Amygdala (tissue), 56 donors: ENCODE results near the gene NR1H2.
"Not testable (repeated sequence)": the region's sequence is repeated elsewhere in the genome, so short reads cannot be mapped to it uniquely, and the experiment has no call there.

Experiments
- DNase-seq, 56 donors: peaks; one replicate each; lab custom pipeline; 2025; lab: John Stamatoyannopoulos, UW

NR1H2 gene

DNA sequence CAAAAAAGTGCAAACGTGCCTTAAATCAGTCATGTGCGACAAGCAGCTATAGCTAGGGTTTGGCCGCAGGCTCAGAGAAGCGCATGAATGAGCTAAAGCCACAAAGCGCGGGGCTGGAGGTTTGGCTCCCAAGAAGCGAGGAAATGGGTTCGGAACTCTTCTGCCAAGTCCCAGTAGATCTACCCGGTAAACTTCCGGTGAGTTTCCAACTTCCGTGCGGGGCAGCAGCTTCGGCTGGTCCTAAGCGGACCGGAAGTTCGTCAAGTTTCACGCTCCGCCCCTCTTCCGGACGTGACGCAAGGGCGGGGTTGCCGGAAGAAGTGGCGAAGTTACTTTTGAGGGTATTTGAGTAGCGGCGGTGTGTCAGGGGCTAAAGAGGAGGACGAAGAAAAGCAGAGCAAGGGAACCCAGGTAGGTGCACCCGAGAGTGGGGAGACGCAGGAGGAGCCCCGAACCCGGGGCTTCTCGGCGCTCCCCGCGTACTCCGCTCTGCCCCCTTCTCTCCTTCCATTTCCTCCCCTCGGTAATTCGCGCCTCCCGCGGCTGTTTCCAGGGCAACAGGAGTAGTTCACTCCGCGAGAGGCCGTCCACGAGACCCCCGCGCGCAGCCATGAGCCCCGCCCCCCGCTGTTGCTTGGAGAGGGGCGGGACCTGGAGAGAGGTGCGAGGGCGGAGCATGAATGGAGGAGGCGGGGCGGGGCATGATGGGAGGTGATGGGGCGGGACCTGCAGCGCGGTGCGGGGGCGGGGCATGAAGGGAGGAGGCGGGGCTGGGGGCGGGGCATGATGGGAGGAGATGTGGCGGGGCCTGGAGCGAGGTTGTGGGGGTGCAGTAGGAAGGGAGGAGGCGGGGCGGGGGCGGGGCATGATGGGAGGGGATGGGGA lies at the start of gene NR1H2:
Gene NR1H2, plus strand, starts transcription at position 292 of the 885 bp plus-strand sequence. CDS start 1,149 bp downstream, outside the sequence.
- DNase-seq, result peak; percentile 47 to 98 (median 93)

DNA sequence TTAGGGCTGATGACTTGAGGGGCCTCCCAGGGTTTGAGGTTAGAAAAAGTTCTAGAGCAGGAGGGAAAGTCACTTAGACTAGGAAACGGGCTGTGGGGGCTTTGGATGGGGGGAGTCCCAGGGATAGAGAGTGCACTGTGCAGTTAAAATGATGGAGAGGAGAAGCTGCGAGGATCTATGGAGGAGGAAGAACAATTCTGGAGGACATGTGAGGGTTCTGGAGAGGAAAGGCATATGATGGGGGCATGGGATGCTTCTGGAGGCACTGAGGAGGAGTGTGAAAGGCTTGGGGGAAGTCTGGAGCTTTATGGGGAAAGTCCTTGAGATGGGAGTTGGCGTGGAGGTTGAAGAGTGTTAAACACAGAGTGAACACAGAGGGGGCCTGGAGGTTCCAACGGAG lies 49.2 kb upstream of the NR1H2 start:
- no peak for DNase-seq

- DNase-seq, result no peak
Measured at GRCh38 chr19:50327461-50328223, 48.6 kb upstream of the NR1H2 start.

- DNase-seq, result peak in 5 of 56 donors; percentile 26 to 55 (median 48)
Measured at GRCh38 chr19:50328224-50328872, 47.9 kb upstream of the NR1H2 start.

DNA sequence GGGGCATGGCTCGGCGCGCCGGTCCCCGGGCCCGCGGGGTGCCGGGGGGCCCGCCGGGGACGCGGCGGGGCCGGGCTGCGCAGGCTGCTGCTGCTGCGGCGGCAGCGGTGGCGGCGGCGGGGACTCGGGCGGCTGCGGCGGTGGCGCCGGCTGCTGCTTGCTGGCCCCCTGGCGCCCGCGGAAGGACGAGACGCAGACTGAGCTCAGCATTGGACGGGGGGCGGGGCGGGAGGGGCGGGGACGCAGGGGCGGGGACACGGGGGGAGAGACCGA lies 47.4 kb upstream of the NR1H2 start:
- no peak for DNase-seq

- peak; percentile 48 to 100 (median 99) for DNase-seq
Measured at GRCh38 chr19:50329146-50329925, 46.9 kb upstream of the NR1H2 start, which contains the start of gene KCNC3. KCNC3 (minus strand) TSS chr19:50329377; CDS start chr19:50329082, 295 bp downstream.

GRCh38 chr19:50329926-50330294 lies 46.3 kb upstream of the NR1H2 start:
- not testable (repeated sequence) for DNase-seq

- peak in 55 of 56 donors; percentile 34 to 91 (median 80) for DNase-seq
Measured at GRCh38 chr19:50330365-50331078, 45.7 kb upstream of the NR1H2 start.

GRCh38 chr19:50331221-50331993 lies 44.9 kb upstream of the NR1H2 start:
- no peak for DNase-seq

DNA sequence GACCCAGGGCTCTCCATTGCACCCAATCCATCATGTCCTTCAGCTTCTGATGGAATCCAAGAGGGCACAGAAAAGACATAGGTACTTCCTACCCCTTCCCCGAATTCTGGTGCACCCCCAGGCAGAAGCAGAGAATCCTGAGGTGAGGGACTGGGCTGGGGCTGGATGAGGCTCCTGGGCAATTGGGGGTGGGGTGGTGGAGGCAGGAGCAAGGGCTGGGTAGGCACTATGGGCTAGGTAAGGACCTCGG lies 44.3 kb upstream of the NR1H2 start:
- DNase-seq, result no peak

DNA sequence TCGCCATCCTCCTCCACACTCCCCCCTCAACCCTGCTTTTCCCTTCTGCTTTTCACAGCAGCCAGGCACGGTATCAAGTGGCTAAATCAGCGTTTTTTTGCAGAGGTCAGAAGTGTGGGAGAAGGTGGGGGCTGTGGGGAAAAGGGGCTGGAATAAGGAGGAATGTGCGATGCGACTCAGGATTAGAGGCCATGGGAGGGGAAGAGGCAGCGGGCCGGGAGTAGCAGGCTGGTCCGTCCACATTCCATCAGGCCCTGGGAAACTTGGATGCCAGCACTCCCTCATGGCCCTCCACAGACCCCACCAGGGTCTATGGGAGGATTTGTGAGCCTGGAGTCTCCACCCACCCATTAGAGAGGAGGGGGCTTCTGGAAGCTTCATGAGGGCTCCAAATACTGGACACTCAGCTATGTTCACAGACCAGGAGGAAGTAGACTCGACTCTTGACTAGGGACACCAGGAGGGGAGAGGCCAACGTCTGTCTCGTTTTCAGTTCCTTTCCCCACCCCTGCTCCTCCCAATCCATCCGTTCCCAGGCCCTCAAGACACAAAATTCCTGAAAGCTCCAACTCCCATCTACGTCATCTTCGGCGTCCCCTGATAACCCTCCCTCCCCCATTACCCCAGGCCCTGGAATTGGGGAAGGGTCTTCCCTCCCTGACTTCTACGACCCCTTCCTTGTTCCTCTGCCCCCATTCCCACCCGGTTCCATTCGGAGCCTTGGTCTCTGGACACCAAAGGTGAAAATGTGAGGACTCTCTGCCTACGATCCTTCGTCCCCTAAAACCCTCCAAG lies 43.8 kb upstream of the NR1H2 start:
- DNase-seq, result peak in 4 of 56 donors; percentile 16 to 26 (median 22)

DNA sequence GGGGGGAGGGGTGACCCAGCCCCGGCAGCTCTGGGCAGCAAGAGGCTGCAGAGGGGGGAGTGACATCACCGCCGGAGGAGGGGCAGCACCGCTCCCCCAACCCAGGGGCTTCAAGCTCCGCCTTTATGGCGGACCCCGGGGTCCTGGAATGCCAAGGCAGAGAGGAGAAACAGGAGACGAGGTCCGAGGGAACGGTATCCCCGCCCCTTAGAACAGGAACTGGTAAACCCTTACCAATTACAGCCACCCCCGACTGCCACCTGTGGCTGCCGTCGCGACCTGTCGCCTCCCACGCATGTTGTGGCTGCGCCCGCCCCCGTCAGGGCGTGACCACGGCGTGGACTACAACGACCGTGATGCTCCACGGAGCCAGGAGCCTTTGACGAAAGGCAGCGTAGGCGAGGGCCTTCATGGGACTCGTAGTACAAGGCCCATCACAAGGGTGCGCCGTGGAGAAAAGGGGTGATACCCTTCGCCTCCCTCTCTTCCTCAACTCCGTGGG lies 43.0 kb upstream of the NR1H2 start:
- DNase-seq, result peak; percentile 36 to 96 (median 90)

DNA sequence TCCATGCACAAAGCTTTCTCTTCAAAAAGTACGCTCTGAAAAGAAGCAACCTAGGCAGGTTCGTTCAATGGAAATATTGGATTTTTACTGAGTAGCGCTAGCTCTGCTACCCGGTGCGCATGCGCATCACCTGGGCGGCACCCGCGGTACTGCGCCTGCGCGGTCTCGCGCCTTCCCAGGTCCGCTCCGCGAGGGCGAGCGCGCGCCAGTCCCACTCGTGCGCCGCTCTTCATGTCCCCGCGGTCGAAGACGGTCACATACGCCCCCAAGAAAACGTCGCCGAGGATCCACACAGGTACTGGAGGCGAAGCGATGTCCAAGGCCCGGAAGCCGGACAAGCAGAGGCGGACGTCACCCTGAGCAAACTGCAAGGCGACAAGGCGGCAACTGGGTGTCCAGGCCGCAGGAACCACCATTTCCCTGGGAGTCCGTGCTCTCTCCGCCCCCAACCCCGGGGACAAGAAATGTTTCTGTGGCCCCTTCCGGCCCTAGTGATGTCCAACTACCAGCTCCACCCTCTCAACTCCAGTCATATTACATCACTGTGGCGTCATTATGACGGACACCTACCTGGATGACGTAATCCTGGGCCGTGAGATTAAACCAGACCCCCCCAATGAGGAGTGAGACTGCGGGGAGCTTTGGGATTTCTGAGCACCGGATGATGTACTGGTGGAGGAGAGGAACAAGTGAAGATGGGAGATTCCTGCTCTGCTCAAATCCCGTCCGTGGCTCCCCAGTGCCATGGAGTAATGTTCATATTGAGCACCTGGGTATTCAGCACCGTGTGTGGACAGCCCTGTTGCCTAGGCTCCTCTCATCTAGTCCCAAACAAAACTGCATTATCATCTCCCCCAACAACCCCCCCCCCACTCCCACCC lies 42.3 kb upstream of the NR1H2 start:
- DNase-seq, result peak in 45 of 56 donors; percentile 45 to 95 (median 87)

DNA sequence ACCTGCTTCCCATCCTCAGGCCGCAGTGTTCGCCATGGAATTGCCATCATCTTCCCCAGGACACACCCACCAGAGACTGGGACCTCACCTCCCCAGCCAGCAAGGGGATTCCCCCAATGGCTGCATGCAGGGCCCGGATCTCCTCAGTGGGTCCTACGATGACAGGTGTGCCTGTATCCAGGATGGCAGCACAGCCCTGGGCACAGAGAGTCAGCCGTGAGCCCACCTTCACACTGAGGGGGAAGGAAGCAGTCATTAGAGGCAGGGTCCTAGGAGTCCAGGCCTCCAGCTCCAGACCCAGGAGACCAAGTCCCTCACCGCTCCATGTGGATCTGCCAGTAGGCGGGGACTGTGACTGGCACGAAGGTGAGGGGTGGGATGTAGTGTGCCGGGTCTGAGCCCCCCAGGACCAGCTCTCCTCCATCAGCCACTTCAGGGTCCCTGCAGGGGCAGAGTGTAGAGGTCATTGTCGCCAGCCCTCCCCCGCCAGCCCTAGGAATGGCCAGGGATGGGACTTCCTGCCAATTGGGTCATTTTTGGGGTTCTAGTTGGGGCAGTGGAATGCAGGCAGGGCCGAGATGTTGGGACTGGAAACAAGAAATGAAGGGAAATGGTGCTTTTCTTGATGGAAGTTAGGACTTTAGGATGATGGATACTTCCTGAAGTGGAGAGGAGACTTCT lies 41.4 kb upstream of the NR1H2 start:
- DNase-seq, result no peak

DNA sequence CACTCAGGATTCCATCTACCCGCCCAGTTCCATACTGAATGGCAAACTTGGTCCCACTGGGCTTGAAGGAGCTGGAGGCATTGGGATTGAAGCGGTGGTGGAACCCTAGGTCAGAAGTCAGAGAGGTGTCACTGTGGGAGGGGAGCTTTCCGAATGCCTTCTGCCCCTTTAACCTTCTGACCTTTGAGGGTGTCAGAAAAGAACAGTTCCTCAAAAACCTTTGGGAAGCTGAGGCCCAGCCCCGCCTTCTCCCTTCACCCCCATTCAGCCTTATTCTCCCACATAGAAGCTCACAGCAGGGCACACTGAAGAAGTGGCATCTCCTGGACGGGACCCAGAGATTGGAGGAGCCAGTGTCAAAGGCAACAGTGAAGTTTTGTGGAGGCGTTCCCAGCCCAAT lies 39.2 kb upstream of the NR1H2 start:
- DNase-seq, result not testable (repeated sequence)

DNA sequence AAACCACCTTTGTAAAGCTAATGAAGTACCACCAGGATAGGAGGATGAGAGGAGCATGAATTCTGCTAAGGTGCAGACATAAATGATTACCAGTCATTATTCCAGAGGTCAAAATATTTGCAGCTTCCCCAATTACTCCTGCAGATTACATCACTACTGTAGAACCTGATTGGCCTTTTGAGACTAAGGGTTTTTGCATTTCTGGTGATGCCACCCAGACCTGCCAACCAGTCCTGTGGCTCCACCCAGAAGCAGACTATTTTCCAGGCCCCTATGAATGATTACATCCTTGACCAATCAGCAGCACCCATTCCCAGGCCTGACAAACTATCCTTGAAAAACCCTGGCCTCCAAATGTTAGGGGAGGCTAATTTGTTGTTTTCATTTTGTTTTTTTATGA lies 35.9 kb upstream of the NR1H2 start:
- no peak for DNase-seq
